Suppressor macrophage (primary cell): Measurements from ENCODE around the gene PDZD2.
"Not testable (repeated sequence)": the region's sequence is repeated elsewhere in the genome, so short reads cannot be mapped to it uniquely, and the experiment has no call there.

Experiments used
- DNase-seq, 4 experiments: peaks; one replicate each; pipeline ENCODE4 v3.0.0-alpha.2; 2020 to 2022

The PDZD2 gene

GRCh38 chr5:31692561-31693221, 53.8 kb downstream of the PDZD2 start:
- DNase-seq = no peak

GRCh38 chr5:31698673-31699072, 59.7 kb downstream of the PDZD2 start:
- DNase-seq = no peak

- no peak for DNase-seq
Measured at GRCh38 chr5:31701642-31702299, 62.8 kb downstream of the PDZD2 start.

GRCh38 chr5:31702712-31703111, 63.8 kb downstream of the PDZD2 start:
- no peak for DNase-seq

- no peak for DNase-seq
Measured at GRCh38 chr5:31703757-31704156, 64.8 kb downstream of the PDZD2 start.

- no peak for DNase-seq
Measured at GRCh38 chr5:31706186-31706585, 67.3 kb downstream of the PDZD2 start.

- DNase-seq = peak; percentile 27 to 59 (median 48)
Measured at GRCh38 chr5:31707329-31707728, 68.4 kb downstream of the PDZD2 start.

- DNase-seq = no peak
Measured at GRCh38 chr5:31708089-31708488, 69.2 kb downstream of the PDZD2 start.

- no peak for DNase-seq
Measured at GRCh38 chr5:31711363-31711762, 72.4 kb downstream of the PDZD2 start.

- DNase-seq = no peak
Measured at GRCh38 chr5:31711935-31712592, 73.1 kb downstream of the PDZD2 start.

- no peak for DNase-seq
Measured at GRCh38 chr5:31717561-31717960, 78.6 kb downstream of the PDZD2 start.

GRCh38 chr5:31720004-31720403, 81.1 kb downstream of the PDZD2 start:
- peak in 3 of 4 experiments; percentile 8 to 27 (median 20) for DNase-seq

GRCh38 chr5:31720811-31721345, 81.9 kb downstream of the PDZD2 start:
- DNase-seq = no peak

GRCh38 chr5:31722111-31722510, 83.2 kb downstream of the PDZD2 start:
- no peak for DNase-seq

- DNase-seq = no peak
Measured at GRCh38 chr5:31725996-31726395, 87.1 kb downstream of the PDZD2 start.

GRCh38 chr5:31726952-31727351, 88.0 kb downstream of the PDZD2 start:
- no peak for DNase-seq

- DNase-seq = no peak
Measured at GRCh38 chr5:31728039-31728438, 89.1 kb downstream of the PDZD2 start.

GRCh38 chr5:31728806-31729205, 89.9 kb downstream of the PDZD2 start:
- not testable (repeated sequence) for DNase-seq

- DNase-seq = no peak
Measured at GRCh38 chr5:31730139-31730538, 91.2 kb downstream of the PDZD2 start.

- DNase-seq = no peak
Measured at GRCh38 chr5:31731016-31731415, 92.1 kb downstream of the PDZD2 start.

GRCh38 chr5:31731710-31732301, 92.9 kb downstream of the PDZD2 start:
- DNase-seq = no peak

GRCh38 chr5:31732821-31733220, 93.9 kb downstream of the PDZD2 start:
- not testable (repeated sequence) for DNase-seq

GRCh38 chr5:31733371-31733770, 94.4 kb downstream of the PDZD2 start:
- DNase-seq = no peak
